Activated B cell treated with CpG ODN at 0.5 μM for 24 hours (primary cell): ENCODE results near the gene RAD51B. TPM values are rescaled to one million over a fixed set of nuclear protein-coding genes. Genes with fewer than 3 reads are reported as not detected.

Source experiments
- ATAC-seq: fragments of 200-7000 bp; cut with Tn5 transposase; one replicate; pipeline ENCODE4 v1.10.0; 2021; ENCODE audit warnings: low read depth, mild to moderate bottlenecking, moderate library complexity
- CTCF ChIA-PET: fragments of 350-600 bp; sonication (Branson Sonifier 250); formaldehyde crosslinking; loops from one replicate; lab custom pipeline; 2021; ENCODE audit warnings: antibody characterized with exemption; lab: Charles Lee
- POLR2A ChIA-PET: fragments of 350-600 bp; sonication (Branson Sonifier 250); formaldehyde crosslinking; loops from one replicate; lab custom pipeline; 2021; ENCODE audit warnings: antibody characterized with exemption; lab: Charles Lee
- DNase-seq: peaks from one replicate; pipeline ENCODE4 v3.0.0; 2022
- H3K27ac Mint-ChIP-seq: one replicate; pipeline ENCODE4 v1.8.0; 2020; ENCODE audit warnings: mixed read lengths
- H3K27me3 Mint-ChIP-seq: one replicate; pipeline ENCODE4 v1.8.0; 2021; ENCODE audit warnings: mixed read lengths
- H3K36me3 Mint-ChIP-seq: one replicate; pipeline ENCODE4 v1.8.0; 2021; ENCODE audit warnings: low read depth, mixed read lengths
- H3K4me1 Mint-ChIP-seq: one replicate; pipeline ENCODE4 v1.8.0; 2021; ENCODE audit warnings: mixed read lengths
- H3K4me3 Mint-ChIP-seq: one replicate; pipeline ENCODE4 v1.8.0; 2020; ENCODE audit warnings: mild to moderate bottlenecking, mixed read lengths
- H3K9me3 Mint-ChIP-seq: one replicate; pipeline ENCODE4 v1.8.0; 2020; ENCODE audit warnings: mixed read lengths
- intact Hi-C: fragments of 100-400 bp; cut with micrococcal nuclease; formaldehyde crosslinking; loops from one replicate; pipeline ENCODE4 v1.15.1; 2024
- total RNA-seq: library from RNA; stranded (reverse); gene quantifications from 2 replicates; pipeline ENCODE4 v1.2.3, GENCODE V29; 2022
- TF ChIP-seq, protein P1 (sequence below): fragments of 200-600 bp; IDR thresholded peaks from one replicate; pipeline ENCODE4 v1.8.0; 2022; ENCODE audit warnings: antibody characterized with exemption, mild to moderate bottlenecking

Gene RAD51B
- total RNA-seq, 1 donor from 2014 or later, result 53.9 TPM

DNA sequence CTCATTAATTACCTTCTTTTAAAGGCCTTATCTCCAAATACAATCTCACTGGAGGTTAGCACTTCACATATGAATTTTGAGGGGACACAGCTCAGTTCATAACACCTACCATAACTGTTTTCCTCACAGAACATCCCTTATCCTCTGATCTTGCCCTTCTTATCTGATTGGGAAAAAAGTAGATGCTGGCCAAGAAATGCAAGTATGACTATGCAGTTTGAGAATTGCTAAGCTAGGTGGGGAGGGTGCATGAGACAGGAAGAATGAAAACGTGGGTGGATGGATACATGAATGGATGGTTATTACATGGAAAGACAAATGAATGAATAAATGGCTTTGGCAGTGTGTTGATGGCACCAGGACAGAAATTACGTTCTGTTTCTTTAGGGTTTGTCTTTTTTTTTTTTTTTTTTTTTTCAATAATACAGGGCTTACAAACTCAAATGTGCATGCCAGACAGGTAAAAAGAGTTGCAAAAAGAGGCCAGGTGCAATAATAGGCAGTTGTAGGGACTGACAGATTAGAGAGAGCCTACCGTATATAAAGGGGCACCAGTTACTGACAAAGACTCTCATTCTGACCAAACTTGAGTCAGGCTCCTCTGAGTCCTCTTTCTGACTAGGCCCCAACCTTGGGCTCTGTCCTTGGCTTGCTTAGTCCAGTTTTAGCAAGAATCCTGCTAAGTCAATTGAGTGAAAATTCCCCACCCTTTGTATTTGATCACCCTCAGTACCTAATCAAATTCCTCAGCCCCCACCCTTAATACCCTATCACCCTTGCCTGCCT, 668.4 kb downstream of the RAD51B start:
- H3K27me3 Mint-ChIP-seq, result no peaks in the 10 kb centered on the region
- H3K4me1 Mint-ChIP-seq, result peaks cover 45% of the 10 kb centered on the region
- H3K27ac Mint-ChIP-seq, result no peak overlapping the region
- no peaks in the 10 kb centered on the region for H3K36me3 Mint-ChIP-seq
- no peak overlapping the region for H3K4me3 Mint-ChIP-seq
- CTCF ChIA-PET, result no interaction called here
- intact Hi-C loops, result no loop called here
- POLR2A ChIA-PET, result interaction anchor here (0.7 to 3.1 kb wide), 3 partner anchors 11 to 305 kb away, joined by 4 to 14 read pairs (median 14); partner anchors contain the start of gene ZFP36L1
- TF ChIP-seq, protein P1, sequence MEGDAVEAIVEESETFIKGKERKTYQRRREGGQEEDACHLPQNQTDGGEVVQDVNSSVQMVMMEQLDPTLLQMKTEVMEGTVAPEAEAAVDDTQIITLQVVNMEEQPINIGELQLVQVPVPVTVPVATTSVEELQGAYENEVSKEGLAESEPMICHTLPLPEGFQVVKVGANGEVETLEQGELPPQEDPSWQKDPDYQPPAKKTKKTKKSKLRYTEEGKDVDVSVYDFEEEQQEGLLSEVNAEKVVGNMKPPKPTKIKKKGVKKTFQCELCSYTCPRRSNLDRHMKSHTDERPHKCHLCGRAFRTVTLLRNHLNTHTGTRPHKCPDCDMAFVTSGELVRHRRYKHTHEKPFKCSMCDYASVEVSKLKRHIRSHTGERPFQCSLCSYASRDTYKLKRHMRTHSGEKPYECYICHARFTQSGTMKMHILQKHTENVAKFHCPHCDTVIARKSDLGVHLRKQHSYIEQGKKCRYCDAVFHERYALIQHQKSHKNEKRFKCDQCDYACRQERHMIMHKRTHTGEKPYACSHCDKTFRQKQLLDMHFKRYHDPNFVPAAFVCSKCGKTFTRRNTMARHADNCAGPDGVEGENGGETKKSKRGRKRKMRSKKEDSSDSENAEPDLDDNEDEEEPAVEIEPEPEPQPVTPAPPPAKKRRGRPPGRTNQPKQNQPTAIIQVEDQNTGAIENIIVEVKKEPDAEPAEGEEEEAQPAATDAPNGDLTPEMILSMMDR, result no peak
- no peak for ATAC-seq
- H3K9me3 Mint-ChIP-seq, result no peaks in the 10 kb centered on the region
- no peak for DNase-seq

DNA sequence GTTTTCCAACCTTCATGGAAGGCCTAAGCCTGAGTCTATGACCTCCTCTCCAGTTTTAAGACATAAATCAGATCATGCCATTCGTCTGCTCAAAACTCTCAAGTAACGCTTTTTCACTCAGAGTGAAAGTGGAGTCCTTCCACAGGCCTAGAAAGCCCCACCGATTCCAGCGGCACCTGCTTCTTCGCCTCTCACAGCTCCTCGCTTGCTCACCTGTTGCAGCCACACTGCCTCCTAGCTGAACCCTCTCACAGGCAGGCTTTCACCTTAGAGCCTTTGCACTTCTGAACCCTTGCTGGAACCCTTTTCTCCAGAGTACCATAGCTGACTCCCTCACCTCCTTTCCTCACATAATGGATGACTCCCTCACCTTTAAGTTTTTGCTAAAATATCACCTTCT, 672.2 kb downstream of the RAD51B start:
- ATAC-seq, result no peak
- TF ChIP-seq, protein P1, result no peak
- Mint-ChIP-seq H3K4me3 (no peak overlapping the region), H3K36me3 (no peaks in the 10 kb centered on the region), H3K27ac (peak overlapping the region; percentile 68), H3K9me3 (no peaks in the 10 kb centered on the region), H3K27me3 (no peaks in the 10 kb centered on the region), H3K4me1 (peaks cover 66% of the 10 kb centered on the region)
- ChIA-PET CTCF (interaction anchor here (1.0 to 2.4 kb wide), 4 partner anchors 12 to 297 kb away, joined by 3 to 8 read pairs (median 6); no protein-coding TSS in a partner anchor), POLR2A (interaction anchor here (1.2 to 8.9 kb wide), 15 partner anchors 11 to 324 kb away, joined by 3 to 165 read pairs (median 5); partner anchors contain the start of gene ZFP36L1)
- intact Hi-C loops, result no loop called here
- DNase-seq, result no peak

DNA sequence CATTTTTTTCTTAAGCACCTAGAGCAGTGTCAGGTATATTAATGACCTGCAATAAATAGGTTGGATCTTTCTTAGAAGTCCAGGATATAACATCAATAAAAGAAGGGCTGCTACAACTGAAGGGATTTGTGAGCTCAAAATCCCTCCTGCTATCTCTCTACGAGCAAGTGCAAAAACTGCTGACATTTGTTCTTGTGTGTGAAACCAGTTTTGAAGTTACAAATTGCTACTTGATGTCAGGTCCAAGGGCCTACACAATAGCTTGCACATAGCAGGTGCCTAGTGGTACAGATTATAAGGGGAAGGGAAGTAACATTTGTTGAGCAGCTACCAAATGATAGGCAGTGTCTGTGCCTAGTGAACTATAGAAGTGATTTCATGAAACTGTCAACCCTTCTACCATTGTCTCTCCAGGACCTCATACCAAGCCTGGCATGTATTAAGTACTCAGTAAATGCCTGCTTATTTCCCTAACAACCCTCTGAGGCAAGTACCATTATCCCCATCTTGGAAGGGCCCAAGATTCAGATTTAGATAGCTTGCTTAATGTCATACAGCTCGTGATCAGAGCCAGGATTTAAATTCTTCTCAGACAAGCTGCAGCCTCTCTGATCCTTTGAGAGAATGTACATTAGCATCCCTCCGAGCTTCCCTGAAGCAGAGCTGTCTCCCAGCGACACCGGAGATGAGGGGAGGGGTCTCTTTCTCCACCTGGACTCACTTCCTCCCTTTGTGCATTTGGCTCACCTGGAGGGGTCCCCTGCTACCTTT, 673.0 kb downstream of the RAD51B start:
- no peak for DNase-seq
- Mint-ChIP-seq H3K9me3 (no peaks in the 10 kb centered on the region), H3K27ac (peak overlapping the region; percentile 78), H3K36me3 (no peaks in the 10 kb centered on the region), H3K4me1 (peaks cover 72% of the 10 kb centered on the region), H3K27me3 (no peaks in the 10 kb centered on the region), H3K4me3 (no peak overlapping the region)
- ATAC-seq, result no peak
- POLR2A ChIA-PET, result interaction anchor here (0.7 to 8.9 kb wide), 21 partner anchors 9 to 323 kb away, joined by 3 to 165 read pairs (median 8); partner anchors contain the start of gene ZFP36L1
- TF ChIP-seq, protein P1, result no peak
- CTCF ChIA-PET, result interaction anchor here (0.8 to 2.4 kb wide), 7 partner anchors 12 to 296 kb away, joined by 3 to 8 read pairs (median 4); no protein-coding TSS in a partner anchor
- intact Hi-C loops, result no loop called here

DNA sequence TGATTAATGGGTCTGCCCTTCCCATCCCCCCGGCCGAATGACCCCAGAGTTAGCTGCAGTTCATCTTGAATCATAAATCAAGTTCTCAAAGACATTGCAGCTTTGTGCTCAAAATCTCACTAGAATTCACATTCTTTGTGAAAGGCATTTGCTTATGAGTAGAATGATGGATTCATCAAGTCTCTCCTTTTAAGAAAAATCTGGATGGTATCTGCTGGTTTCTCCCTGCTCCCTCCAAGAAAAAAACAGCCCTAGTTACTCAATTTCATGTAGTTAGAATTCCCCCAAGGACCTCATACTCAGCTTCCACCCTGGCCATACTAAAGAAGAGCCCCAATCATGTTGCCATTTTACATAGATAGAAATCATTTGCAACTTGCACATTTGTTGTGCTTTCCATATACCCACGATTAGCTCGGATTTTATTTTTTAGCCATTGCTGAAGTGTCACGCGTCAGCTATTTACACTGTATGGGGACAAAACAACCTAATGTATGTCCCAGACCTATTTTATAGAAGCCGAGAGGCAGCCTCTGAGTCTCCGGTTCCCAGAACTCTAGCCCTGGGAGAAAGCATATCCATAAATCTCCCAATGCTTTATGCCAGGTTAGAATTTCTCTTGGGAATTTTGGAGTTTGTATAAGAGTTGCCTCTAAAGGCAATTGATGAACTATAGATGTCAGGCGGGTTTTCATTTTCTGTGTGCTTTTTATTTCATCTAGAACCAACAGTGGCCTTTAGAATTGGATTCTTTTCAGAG, 673.8 kb downstream of the RAD51B start:
- no peak overlapping the region for H3K4me3 Mint-ChIP-seq
- POLR2A ChIA-PET, result interaction anchor here (0.6 to 8.9 kb wide), 20 partner anchors 9 to 322 kb away, joined by 3 to 165 read pairs (median 8); partner anchors contain the start of gene ZFP36L1
- no peak for ATAC-seq
- intact Hi-C loops, result no loop called here
- H3K4me1 Mint-ChIP-seq, result peaks cover 73% of the 10 kb centered on the region
- H3K27me3 Mint-ChIP-seq, result no peaks in the 10 kb centered on the region
- CTCF ChIA-PET, result interaction anchor here (0.8 to 2.4 kb wide), 6 partner anchors 13 to 295 kb away, joined by 3 to 8 read pairs (median 4); no protein-coding TSS in a partner anchor
- peak overlapping the region; percentile 78 for H3K27ac Mint-ChIP-seq
- no peak for DNase-seq
- H3K36me3 Mint-ChIP-seq, result no peaks in the 10 kb centered on the region
- TF ChIP-seq, protein P1, result no peak
- H3K9me3 Mint-ChIP-seq, result no peaks in the 10 kb centered on the region
